IPS-15b (cell line): ENCODE measurements around the gene PRRC2A.

Experiments used
- H3K27me3 ChIP-seq: one replicate; pipeline ENCODE4 v1.6.1; 2013; ENCODE audit warnings: low read length; ENCODE audit not compliant: control insufficient read depth, insufficient read depth
- H3K36me3 ChIP-seq: one replicate; pipeline ENCODE4 v1.6.1; 2013; ENCODE audit warnings: low read length; ENCODE audit not compliant: control insufficient read depth, insufficient read depth
- H3K4me1 ChIP-seq: one replicate; pipeline ENCODE4 v1.6.1; 2013; ENCODE audit warnings: mild to moderate bottlenecking, low read length; ENCODE audit not compliant: control insufficient read depth, insufficient read depth
- H3K4me3 ChIP-seq: one replicate; pipeline ENCODE4 v1.5.1; 2013; ENCODE audit warnings: low read depth, low read length
- H3K9ac ChIP-seq: one replicate; pipeline ENCODE4 v1.6.1; 2013; ENCODE audit warnings: low read depth, mild to moderate bottlenecking, low read length
- H3K9me3 ChIP-seq: one replicate; pipeline ENCODE4 v1.6.1; 2013; ENCODE audit warnings: mild to moderate bottlenecking, low read length; ENCODE audit not compliant: control insufficient read depth, insufficient read depth

Gene PRRC2A

DNA sequence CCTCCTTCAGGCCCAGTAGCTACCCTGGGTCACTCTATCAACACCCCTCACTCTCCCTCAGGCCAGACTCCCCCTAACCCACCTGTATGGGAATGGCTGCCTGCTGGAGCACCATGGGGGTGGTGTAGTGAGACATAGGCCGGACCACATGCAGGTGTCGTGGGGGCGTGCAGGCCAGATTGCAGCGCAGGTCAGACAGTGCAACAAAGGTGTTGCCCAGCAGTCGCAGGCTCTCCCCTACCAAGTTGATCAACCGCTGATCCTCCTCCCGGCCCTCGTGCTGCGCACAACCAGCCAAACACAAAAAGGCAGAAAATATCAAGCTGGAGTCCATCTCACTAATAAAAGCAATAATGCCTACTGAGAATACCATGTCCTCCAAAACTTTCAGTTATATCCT is 24.8 kb downstream of the PRRC2A start:
- Histone ChIP-seq H3K27me3 (no peaks in the 10 kb centered on the region), H3K9ac (no peak overlapping the region), H3K36me3 (peaks cover 66% of the 10 kb centered on the region), H3K9me3 (no peaks in the 10 kb centered on the region), H3K4me1 (no peaks in the 10 kb centered on the region), H3K4me3 (no peak overlapping the region)

DNA sequence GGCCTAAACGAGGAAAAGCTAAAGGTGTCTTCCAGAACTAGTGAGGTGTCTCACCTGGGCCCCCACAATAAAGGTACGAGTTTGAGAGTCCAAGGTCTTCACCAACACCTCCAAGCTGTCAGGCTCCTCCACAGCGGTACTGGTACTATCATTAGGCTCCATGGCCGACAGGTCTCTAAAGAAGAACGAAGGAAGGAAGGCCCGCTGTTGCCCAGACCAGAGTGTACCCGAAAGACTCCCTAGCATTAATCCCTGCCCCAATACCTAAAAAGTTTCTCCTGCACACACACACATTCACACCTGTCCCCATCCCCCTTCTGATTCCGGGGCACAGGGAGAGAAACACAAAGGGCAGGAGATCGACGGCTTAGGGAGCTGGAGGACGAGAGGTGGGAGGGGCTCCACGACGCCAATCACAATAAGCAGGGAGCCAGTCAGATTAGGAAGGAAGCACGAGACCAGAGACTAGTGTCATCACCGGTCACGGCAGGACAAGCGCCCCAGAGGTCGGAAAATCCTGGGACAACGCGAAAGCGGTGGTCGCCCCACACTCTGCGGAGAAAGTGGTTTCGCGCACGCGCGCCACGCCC is 31.2 kb downstream of the PRRC2A start:
- Histone ChIP-seq H3K9ac (peak overlapping the region; percentile 91), H3K4me3 (peak overlapping the region; percentile 96), H3K9me3 (no peaks in the 10 kb centered on the region), H3K36me3 (peaks cover 22% of the 10 kb centered on the region), H3K4me1 (no peaks in the 10 kb centered on the region), H3K27me3 (no peaks in the 10 kb centered on the region)

DNA sequence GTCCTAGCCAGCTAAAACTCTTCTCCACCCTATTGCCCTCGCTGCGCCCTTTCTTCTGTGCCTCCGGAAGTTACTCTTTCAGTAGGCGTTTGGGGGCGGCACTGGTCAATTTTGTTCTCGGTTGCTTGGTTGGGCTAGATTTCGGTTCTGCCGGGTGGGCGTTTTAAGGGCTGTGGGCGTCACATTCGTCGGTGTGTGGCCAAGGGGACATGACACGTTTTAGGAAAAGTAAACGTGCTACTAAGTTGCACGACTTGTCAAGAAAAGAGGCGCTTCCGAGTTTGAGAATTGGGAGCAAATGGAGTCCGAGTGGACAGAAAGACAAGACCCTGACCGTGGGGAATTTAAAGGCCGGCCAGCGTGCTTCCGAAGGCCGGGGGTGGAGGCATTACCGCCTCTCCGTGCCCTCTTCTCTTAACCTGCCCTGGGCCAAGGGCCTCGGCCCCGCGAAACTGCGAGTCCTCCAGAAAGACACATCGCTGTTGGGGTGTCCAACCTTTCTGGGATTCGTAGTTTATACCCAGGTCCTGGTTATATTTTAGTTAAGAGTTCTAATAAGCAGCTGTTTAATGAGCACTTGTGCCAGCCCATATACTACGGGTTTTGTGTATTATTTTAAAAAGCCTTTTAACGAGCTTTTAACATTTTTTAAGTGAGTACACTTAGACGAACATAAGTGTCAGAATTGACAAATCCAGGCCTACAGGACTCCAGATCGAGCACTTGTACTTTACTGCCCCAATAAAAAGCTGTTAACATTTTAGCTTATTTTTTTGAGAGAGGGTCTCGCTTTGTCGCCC is 32.6 kb downstream of the PRRC2A start:
- H3K9me3 ChIP-seq = no peaks in the 10 kb centered on the region
- H3K4me1 ChIP-seq = no peaks in the 10 kb centered on the region
- peaks cover 12% of the 10 kb centered on the region for H3K36me3 ChIP-seq
- H3K4me3 ChIP-seq = peak overlapping the region; percentile 96
- H3K27me3 ChIP-seq = no peaks in the 10 kb centered on the region
- peak overlapping the region; percentile 91 for H3K9ac ChIP-seq

DNA sequence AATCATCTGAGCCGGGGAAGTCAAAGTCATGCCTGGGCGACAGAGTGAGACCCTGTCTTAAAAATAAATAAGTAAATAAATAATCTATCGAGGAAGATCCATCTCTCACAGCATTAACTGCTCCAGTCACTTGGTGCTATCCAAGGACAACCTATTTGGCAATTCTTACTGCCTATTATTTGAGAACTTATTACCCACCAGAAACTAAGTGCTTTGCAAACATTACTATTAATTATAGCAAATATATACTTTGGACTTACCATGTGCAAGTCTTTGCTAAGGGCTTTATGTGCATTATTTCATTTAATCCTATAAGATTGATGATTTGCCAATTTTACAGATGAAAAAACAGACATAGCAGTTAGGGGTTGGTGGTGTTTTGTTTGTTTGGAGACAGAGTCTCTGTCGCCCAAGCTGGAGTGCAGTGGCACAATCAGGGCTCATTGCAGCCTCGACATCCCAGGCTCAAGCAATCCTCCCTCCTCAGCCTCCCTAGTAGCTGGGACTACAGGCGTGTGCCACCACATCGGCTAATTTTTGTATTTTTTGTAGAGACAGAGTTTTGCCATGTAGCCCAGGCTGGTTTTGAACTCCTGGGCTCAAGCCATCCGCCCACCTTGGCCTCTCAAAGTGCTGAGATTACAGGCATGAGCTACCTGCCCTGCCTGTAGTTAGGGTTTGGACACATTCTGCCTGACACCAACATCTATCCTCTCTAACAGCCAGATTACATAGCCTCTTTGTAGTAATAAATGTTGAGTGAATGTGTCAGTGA is 34.2 kb downstream of the PRRC2A start:
- no peak overlapping the region for H3K9ac ChIP-seq
- no peaks in the 10 kb centered on the region for H3K4me1 ChIP-seq
- H3K4me3 ChIP-seq = no peak overlapping the region
- H3K9me3 ChIP-seq = no peaks in the 10 kb centered on the region
- H3K27me3 ChIP-seq = no peaks in the 10 kb centered on the region
- H3K36me3 ChIP-seq = peaks cover 3% of the 10 kb centered on the region

DNA sequence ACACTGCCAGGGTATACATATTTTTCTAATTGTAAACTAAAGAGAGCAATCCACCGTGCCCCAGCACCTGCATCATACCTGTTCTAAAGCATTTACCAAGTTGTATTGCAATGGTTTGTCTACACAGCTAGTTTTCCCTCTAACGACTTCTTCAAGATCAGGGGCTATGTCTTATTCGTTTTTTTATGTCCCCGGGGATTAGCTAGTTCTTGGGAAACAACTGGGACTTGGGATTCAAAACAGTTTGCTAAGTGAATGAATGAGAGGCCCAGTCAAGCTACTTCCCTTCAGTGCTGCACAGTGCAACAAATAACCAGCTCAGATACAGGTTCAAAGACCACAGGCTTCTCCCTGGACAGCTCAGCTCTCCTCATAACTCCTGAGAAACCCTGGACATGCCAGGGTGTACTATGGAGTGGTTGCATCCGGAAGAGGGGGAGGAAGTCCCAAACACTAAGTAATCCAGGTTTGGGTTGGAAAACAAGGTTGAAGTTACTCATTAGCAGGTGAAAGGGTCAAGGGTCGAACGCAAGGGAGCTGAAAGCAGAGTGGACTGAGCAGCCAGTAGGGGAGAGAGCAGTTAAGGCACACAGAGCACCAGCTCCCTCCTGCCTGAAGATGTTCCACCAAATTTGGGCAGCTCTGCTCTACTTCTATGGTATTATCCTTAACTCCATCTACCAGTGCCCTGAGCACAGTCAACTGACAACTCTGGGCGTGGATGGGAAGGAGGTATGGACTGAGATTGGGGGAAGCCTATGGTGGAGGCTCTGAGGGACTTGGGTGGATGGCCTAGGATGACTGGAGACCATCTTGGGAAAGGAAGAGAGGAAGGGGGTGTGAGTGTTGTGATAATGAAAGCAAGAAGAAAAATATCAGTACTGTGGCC is 35.1 kb downstream of the PRRC2A start, which contains the start of gene APOM:
TSS of gene APOM (plus strand) at position 546 of the 889 bp plus-strand sequence. CDS start at position 619, 73 bp downstream.
- Histone ChIP-seq H3K4me1 (no peaks in the 10 kb centered on the region), H3K4me3 (no peak within 1 kb of the TSS), H3K9ac (no peak within 1 kb of the TSS), H3K9me3 (no peaks in the 10 kb centered on the region), H3K36me3 (peaks cover 3% of the 10 kb centered on the region), H3K27me3 (no peaks in the 10 kb centered on the region)

DNA sequence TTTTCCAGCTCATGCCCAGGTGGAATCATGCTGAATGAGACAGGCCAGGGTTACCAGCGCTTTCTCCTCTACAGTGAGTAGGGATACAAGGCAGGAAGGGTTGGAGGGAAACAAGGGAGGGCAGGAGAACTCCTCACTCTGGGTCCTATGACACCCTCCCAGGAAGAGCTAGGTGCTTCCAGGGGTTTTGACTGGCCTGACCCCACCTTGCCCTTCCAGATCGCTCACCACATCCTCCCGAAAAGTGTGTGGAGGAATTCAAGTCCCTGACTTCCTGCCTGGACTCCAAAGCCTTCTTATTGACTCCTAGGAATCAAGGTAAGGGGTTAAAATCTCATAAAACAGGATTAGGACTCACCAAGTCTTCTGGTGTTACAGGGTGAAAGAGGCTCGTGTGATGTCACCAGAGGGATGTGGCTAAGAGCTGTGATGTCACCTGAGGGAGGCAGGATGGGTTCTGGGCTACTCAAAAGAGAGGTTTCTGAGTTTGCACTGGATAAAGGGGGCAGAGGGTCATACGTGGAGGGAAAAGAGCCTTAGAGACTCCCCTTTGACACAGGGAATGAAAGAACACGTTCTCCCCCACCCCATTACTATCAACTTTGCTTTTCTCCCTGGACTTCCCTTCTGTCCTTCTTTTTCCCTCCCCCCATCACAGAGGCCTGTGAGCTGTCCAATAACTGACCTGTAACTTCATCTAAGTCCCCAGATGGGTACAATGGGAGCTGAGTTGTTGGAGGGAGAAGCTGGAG is 37.1 kb downstream of the PRRC2A start:
- no peaks in the 10 kb centered on the region for H3K4me1 ChIP-seq
- H3K27me3 ChIP-seq = no peaks in the 10 kb centered on the region
- no peak overlapping the region for H3K9ac ChIP-seq
- no peaks in the 10 kb centered on the region for H3K9me3 ChIP-seq
- H3K36me3 ChIP-seq = peaks cover 14% of the 10 kb centered on the region
- no peak overlapping the region for H3K4me3 ChIP-seq

DNA sequence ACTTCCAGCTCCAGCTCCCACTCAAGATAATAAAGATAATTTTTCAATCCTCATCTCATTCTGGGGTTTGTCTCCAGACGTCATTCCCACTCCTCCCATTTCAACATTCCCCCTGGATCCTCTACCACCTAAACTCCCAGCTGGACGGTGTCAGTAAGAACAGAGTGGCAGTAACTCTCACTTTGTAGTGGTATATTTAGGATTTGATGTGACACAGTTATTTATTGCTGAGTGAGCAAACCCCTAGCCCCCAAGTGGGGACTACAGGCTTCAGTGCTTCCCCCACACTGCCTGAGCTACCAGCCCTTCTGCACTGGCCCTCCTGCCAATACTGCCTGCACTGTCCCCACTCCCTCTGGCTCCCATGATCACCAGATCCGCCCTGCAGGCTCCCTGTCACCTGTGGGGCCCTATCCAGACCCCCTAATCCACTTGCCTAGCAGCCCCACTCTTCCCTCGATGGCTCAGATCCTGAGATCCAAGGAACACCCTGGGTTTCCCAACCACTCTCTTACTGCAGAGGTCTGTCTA is 37.7 kb downstream of the PRRC2A start:
- no peak overlapping the region for H3K9ac ChIP-seq
- H3K4me1 ChIP-seq = no peaks in the 10 kb centered on the region
- no peak overlapping the region for H3K4me3 ChIP-seq

DNA sequence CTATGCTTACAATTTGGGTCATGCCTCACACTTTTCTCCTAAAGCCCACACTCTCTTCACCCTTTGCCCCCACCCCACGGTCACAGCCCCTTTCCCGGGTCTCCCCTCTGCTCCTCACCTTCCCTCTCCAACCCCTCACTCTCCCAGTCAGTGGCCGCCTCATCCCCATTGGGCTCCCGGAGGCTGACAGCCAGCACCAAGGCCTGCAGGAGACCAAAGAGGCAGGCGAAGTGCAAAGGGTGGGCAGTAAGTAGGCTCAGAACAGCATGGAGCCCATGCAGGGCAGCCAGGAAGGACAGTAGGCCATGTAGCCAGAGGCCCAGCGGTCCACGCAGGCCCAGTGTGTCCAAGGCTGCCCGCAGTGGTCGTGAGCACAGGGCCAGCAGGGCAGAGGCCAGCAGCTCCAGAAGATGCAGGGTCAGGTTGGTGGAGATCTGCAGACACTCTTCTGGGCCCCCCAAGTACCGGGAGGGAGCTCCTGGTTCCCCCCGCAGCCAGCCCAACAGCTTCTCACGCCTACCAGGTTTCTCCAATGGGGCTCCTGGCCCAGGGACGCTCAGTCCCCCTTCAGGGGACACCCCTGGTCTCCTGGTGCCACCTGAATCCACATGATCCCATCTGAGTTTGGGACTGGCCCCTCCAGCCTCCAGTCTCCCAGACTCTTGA is 38.6 kb downstream of the PRRC2A start:
- H3K27me3 ChIP-seq = no peaks in the 10 kb centered on the region
- H3K9me3 ChIP-seq = no peaks in the 10 kb centered on the region
- peak overlapping the region; percentile 92 for H3K4me3 ChIP-seq
- no peak overlapping the region for H3K9ac ChIP-seq
- H3K36me3 ChIP-seq = peaks cover 18% of the 10 kb centered on the region
- H3K4me1 ChIP-seq = peaks cover 2% of the 10 kb centered on the region

More for the DNA sequence above, 37.7 kb downstream of the PRRC2A start:
- H3K9me3 ChIP-seq = no peaks in the 10 kb centered on the region
- H3K36me3 ChIP-seq = peaks cover 15% of the 10 kb centered on the region
- no peaks in the 10 kb centered on the region for H3K27me3 ChIP-seq

DNA sequence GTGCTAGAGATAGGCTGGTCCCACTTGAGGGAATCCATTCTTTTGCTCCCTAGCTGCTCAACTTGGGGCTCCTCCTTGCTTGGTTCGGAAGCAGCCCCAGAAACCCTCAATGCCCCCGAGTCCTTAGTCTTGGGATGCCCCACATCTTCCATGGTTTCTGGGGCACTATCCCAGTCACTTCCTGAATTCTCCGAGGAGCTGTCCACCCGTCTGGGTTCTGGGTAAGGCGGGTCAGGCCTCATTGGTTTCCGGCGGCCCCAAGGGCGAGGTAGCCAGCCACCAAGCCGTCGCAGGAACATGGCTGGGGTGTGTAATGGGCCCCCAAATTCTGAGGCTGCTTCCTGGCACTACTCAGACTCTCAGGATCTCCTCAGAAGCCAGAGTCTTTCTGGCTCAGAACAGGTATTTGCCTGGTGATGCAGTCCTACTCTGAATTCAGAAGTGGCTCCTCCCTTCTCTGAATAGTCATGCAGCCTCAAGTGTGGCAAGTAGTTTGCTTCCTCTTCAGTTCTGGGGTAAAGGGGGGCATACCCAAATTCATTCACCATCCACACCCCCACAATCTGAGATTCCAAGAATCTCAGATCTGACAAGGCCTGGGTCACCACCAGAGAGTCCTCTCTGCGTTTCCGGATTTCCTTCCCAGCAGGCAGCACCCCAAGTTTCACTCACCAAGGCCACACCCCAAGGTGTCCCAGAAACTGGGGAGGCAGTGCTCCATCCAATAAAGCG is 39.3 kb downstream of the PRRC2A start:
- Histone ChIP-seq H3K27me3 (no peaks in the 10 kb centered on the region), H3K36me3 (peaks cover 18% of the 10 kb centered on the region), H3K4me1 (peaks cover 3% of the 10 kb centered on the region), H3K9me3 (no peaks in the 10 kb centered on the region), H3K9ac (peak overlapping the region; percentile 96), H3K4me3 (peak overlapping the region; percentile 92)
